KOPT-K1 (cell line): Measurements from ENCODE around the gene TMEM117.
"Not testable (repeated sequence)": the region's sequence is repeated elsewhere in the genome, so short reads cannot be mapped to it uniquely, and the experiment has no call there.

Source experiments
- H3K27ac ChIP-seq: fragments of 200-600 bp; sonication (generic); 2 replicates; pipeline ENCODE4 v1.5.1; 2016; ENCODE audit warnings: antibody characterized with exemption, mild to moderate bottlenecking, low read depth, low read length; ENCODE audit not compliant: poor library complexity, severe bottlenecking
- H3K36me3 ChIP-seq: fragments of 200-600 bp; sonication (generic); 2 replicates; pipeline ENCODE4 v1.5.1; 2017; ENCODE audit warnings: antibody characterized with exemption, mild to moderate bottlenecking, low read length, moderate library complexity; ENCODE audit not compliant: insufficient read depth
- H3K9me3 ChIP-seq: fragments of 200-600 bp; sonication (generic); 2 replicates; pipeline ENCODE4 v1.5.1; 2017; ENCODE audit warnings: antibody characterized with exemption, low read length, mild to moderate bottlenecking; ENCODE audit not compliant: insufficient read depth, poor library complexity, severe bottlenecking

Gene TMEM117

DNA sequence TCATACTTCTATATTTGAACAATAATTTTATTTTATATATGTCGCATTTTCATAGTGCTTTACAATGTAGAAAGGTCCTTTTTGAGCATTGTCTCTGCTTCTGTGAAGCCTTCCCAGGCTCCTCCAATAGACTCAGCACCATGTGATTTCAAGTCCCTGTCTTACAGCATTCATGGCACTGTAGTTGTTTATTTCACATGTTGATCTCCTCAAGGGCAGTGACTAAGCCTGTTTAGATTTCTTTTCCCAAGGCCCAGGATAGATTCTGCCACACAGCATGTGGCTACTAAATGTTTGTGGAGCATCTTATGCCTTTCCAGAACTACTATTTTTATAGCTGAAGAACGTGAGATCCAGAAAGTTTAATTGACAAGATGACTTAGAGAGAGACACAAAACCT is 391.7 kb downstream of the TMEM117 start:
- no peaks in the 10 kb centered on the region for H3K36me3 ChIP-seq
- H3K9me3 ChIP-seq: no peaks in the 10 kb centered on the region
- no peak overlapping the region for H3K27ac ChIP-seq

DNA sequence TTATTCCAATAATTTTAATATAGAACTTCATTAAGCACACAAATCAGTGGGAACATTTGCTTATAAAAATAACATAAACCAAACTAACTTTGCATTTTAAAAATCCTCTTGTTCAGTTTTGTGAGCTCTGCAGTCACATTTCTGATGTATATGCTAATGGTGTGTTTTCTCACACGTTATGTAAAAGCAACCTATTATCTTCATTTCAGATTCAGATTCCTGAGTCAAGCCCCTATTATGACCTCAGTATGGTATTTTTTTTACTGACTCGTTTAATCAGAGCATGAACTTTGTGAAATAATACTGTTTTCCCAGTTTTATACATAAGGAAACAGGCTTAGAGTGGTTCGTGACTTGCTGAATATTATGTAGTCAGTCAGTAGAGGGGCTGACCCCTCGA is 394.0 kb downstream of the TMEM117 start:
- H3K27ac ChIP-seq: no peak overlapping the region
- no peaks in the 10 kb centered on the region for H3K9me3 ChIP-seq
- no peaks in the 10 kb centered on the region for H3K36me3 ChIP-seq

DNA sequence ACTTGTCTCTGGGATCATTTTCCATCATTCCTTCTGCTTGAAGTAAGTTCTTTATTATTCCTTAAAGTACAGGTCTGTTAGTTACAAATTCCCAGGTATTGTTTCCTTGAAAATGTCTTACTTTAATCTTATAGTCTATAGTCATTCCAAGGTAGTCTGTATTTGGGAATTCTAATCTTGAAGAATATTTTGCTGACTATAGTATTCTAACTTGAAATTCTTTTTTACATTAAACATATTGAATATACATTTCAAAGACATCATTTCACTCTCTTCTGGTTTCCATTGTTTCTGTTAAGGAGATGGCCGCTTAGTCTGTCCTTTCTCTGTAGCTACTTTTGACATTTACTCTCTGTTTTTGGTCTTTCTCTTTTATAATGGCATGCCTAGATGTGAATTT is 399.8 kb downstream of the TMEM117 start:
- no peak overlapping the region for H3K27ac ChIP-seq
- H3K36me3 ChIP-seq: no peaks in the 10 kb centered on the region
- no peaks in the 10 kb centered on the region for H3K9me3 ChIP-seq

DNA sequence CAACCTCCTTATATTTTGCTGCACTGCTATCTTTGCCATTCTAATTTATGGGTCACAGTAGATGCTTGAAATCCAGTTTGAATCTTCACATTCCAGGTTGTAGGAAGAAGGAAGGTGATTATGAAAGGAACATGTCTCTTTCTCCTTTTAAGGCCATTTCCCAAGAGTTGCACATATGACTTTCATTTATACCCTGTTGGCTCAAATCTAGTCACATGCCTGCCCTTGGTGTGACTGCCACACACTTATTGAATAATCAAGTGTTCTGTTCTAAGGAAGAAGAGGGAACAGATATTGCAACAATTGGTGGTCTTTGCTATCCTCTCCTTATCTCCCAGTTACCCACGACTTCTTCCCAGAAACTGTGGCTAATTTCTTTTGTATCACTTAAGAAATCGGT is 404.3 kb downstream of the TMEM117 start:
- Histone ChIP-seq H3K9me3 (no peaks in the 10 kb centered on the region), H3K27ac (no peak overlapping the region), H3K36me3 (no peaks in the 10 kb centered on the region)

DNA sequence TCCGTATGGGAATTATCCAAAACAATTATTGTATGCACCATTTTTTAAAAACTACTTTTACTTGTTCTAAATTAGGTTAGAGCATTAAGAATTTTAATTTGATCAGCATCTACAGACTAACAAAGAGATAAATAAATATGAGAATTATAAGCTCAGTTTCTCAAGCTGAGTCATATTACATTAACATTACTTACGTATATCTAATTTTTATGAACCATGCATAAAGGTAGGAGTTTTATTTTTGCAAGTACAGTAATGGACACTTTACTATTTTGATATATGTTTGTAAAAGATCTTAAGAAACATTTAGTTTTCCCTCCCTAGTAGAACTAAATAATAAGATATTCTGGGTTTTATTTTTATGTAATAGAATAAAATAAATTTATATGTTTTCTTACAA is 410.1 kb downstream of the TMEM117 start:
- no peaks in the 10 kb centered on the region for H3K9me3 ChIP-seq
- no peak overlapping the region for H3K27ac ChIP-seq
- no peaks in the 10 kb centered on the region for H3K36me3 ChIP-seq

DNA sequence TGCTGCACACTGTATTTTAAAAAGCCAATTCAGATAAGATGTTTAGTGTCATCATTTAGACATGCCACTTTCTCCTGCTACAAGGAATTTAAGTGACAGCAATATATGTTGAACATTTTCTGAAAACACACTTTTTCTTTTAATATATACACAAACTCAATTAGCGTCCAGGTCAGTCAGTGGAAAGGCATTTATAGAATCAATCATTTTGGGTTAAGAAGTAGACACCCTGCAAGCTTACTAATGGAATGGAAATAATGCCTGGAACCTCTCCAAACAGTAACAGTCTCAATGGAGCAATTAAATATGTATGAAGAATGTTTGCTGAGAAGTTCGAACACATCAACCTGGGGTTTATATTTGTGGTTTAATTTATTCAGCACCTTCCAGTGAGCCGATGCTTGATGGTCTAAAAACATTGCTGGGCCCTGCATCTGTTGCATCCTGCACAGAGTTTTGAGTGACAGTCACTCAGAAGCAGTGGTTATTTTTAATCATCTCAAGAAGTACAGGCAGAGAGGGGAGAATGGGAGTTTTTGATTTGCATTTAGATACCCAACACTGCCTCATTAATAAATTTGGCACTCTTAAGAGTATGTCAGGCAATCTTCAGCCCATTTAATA is 410.7 kb downstream of the TMEM117 start:
- no peaks in the 10 kb centered on the region for H3K9me3 ChIP-seq
- H3K27ac ChIP-seq: no peak overlapping the region
- H3K36me3 ChIP-seq: no peaks in the 10 kb centered on the region

DNA sequence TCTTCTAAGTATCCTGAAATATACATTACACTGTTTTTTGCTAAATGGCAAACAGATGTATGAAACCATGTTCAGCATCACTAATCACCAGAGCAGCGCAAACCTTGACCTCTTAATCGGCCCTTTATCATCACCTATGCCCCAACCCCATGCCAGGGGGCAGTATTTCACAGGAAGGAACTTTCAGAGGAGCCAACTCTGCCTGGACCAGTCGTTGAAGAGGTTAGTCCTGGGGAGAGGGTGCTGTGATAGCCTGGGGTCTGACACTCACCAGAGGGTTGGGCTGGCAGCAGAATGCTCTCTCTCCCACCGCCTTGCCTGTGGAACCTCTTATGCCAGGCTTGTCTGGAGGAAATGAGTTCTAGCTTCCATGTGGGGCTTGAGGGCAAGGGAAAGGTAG is 411.7 kb downstream of the TMEM117 start:
- no peaks in the 10 kb centered on the region for H3K36me3 ChIP-seq
- H3K9me3 ChIP-seq: no peaks in the 10 kb centered on the region
- H3K27ac ChIP-seq: no peak overlapping the region

DNA sequence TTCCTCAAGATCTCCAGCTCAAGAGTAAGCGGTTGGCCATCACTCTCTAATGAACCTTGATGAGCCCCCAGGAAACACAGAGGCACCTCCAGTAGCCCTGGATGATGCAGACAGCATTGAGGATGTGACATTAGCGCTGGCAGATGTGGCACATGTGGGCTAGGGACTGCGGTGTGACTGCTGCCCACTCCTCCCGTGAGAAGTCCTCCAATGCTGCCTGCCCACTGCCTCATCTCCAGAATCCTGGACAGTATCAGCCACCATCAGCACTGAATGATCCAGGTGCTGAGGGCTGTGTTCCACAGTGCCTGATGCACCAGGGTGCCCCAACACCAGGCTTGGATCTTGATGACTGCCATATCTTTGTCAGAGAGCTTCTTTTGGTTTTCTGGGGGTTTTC is 412.6 kb downstream of the TMEM117 start:
- Histone ChIP-seq H3K27ac (no peak overlapping the region), H3K36me3 (no peaks in the 10 kb centered on the region), H3K9me3 (no peaks in the 10 kb centered on the region)

DNA sequence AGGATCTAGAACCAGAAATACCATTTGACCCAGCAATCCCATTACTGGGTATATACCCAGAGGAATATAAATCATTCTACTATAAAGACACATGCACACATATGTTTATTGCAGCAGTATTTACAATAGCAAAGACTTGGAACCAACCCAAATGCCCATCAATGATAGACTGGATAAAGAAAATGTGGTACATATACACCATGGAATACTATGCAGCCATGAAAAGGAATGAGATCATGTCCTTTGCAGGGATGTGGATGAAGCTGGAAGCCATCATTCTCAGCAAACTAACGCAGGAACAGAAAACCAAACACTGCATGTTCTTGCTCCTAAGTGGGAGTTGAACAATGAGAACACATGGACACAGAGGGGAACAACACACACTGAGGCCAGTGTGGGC is 414.6 kb downstream of the TMEM117 start:
- H3K36me3 ChIP-seq, H3K9me3 ChIP-seq, H3K27ac ChIP-seq: not testable (repeated sequence)

DNA sequence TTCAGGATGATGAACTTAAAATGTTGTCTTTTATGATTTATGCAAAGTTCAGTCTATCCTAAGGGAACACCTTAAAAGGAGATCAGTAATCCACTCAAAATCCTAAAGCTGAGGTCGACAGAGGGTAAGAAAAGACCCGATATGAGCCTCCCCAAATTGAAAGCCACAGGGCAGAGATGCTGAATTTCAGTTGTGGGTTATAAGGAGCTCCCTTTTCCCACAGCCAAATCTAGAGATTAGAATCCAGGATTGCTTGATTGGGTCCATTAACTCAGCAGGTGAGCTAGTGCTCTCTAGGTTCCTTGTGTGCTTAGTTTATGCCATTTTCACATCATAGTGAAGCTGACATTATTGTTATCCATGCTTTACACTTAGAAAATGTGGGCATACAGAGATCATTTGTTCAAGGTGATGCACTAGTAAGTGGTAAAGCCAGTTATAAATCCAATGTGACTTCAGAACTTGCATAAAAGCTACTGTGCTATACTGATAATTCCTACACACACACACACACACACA is 417.5 kb downstream of the TMEM117 start:
- H3K9me3 ChIP-seq: no peaks in the 10 kb centered on the region
- H3K36me3 ChIP-seq: no peaks in the 10 kb centered on the region
- no peak overlapping the region for H3K27ac ChIP-seq

DNA sequence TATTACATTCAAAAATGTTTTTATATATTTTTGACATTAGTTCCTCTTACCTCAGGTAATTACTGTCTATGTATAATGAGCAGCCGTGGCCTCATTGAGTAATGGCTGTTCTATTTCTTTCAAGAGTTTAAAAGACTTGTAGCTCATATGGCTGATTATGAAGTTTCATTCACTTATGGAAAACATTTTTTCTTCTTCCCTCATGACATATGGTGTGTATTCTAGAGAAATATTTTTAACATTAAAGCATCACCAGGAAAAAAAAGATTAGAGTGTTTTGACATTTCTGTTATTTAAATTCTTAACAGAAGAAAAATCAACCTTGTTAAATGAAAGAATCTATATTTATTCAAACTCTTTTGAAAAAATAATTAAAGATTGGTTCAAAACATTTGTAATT is 422.4 kb downstream of the TMEM117 start:
- Histone ChIP-seq H3K27ac (no peak overlapping the region), H3K9me3 (no peaks in the 10 kb centered on the region), H3K36me3 (no peaks in the 10 kb centered on the region)

DNA sequence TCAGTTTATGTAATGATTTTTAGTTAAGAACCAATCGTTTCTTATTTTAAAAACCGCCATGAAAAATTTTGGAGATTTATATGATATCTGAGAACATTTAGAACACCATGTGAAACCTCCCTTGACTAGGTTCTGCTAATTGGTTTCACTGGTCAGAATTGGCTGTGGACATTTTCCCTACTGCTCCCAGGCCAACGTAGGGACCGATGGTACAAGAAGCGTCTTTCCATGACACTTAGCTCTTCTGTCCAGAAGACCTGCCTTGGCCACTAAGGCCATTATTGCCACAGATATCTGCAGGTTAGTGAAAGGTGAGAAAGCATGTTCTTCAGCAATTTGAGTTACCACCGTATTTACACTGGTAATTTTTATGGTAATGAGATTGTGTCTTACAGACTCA is 424.0 kb downstream of the TMEM117 start:
- Histone ChIP-seq H3K9me3 (no peaks in the 10 kb centered on the region), H3K27ac (no peak overlapping the region), H3K36me3 (no peaks in the 10 kb centered on the region)

DNA sequence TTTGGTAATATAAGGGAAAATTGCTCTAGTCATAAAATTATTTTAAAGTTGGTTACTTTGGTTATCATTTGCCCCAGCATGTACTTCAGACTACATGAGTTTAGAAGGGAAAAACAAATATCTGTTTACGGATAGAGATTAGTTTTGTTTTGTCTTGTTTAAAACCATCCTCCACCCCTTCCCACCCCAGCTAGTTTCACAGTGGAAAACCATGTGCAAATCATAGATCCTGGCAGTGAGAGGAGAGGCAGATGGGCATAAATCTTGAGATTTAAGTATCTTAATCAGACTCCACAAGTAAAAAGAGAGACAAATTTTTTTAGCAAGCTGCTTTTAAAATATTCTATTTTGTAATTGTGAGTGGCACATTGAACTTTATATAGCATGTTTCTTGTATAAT is 424.7 kb downstream of the TMEM117 start:
- Histone ChIP-seq H3K27ac (no peak overlapping the region), H3K36me3 (no peaks in the 10 kb centered on the region), H3K9me3 (no peaks in the 10 kb centered on the region)

DNA sequence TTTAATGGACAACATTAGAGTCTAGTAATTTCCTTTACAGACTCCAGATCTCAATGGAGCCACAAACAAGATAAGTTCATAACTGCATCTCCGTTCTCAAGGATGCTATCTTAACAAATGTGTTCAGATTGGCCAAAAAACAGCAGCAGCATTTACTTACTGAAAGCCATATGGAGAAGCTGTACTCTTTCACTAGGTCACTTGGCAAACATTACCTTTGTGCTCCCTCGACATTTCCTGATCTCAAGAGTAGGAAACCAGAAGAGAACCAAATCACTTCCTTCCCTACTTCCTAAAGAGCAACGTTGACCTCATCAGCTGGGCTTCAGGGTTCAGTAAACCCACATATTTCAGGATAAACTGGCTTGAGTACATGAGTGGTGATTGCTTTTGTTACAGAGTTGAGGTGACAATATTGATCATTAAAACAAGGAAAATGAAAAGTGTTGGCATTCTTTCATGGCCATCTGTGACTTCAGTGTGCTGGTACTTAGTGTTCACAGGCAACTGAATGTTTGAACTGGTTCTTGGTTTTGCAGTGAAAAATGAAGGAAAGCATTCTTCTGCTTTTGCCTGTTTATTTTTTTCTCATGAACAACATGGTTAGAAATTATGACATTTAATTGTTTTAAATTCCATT is 449.6 kb downstream of the TMEM117 start:
- Histone ChIP-seq H3K27ac (no peak overlapping the region), H3K9me3 (no peaks in the 10 kb centered on the region), H3K36me3 (no peaks in the 10 kb centered on the region)

DNA sequence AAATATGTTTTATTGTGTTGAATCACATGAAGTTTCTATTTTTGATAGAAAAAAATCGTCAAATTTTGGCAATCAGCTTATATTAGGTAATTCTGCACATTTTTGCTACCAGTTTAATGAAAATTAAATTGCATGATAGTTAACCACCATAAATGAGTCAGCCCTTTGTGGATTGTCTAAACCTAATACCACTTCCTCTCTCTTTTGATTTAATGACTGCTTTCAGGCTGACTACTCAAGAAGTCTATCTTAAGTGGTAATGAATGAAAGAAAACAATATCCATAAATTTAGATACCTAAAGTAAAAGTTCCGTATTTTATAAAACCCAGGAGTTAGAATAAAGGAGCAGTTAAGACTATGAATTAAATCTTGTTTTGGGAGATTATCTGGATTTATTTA is 450.5 kb downstream of the TMEM117 start:
- H3K27ac ChIP-seq: no peak overlapping the region
- no peaks in the 10 kb centered on the region for H3K36me3 ChIP-seq
- H3K9me3 ChIP-seq: no peaks in the 10 kb centered on the region

DNA sequence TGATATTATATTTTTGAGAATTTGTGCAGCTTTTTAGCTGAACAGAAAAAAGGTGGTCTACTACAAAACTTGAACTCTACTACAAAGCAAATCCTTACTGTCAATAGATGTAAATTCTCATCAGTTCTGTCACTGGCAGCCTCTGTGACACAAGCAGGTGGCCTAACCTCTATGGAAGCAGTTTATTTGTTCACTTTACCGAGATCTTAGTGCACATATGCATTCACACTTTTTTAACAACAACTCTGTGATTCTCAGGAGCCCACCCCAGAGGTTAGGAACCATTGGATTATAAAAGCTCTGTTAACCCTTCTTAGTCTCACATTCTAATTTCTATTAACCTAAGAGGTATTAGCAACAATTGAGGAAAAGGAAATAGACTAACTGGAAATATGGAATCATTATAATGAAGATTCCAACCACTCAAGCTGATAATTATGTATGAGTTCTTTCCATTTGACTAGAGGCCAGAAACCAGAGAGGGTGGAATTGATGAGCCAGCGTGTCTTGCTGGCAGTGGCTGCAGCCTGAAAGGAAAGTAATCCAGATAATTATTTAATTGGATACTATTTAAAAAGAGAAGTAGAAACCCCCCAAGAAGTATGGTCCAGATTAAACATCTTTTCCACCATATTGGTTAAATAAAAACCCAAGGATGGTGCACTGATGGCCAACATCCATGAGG is 451.1 kb downstream of the TMEM117 start:
- Histone ChIP-seq H3K36me3 (no peaks in the 10 kb centered on the region), H3K9me3 (no peaks in the 10 kb centered on the region), H3K27ac (no peak overlapping the region)
